SJCRH30 (cell line): Measurements from ENCODE around the gene SRPRB. TPM values are rescaled to one million over a fixed set of nuclear protein-coding genes. Genes with fewer than 3 reads are reported as not detected.

ENCODE experiments used
- DNase-seq, 2 experiments: peaks; one replicate each; pipeline ENCODE4 v3.0.0-alpha.2; 2015 to 2020
- H3K27ac ChIP-seq: fragments of 250-450 bp; sonication (Bioruptor Pico); 2 replicates; pipeline ENCODE4 v1.5.1; 2020; ENCODE audit warnings: mild to moderate bottlenecking, moderate library complexity
- H3K27me3 ChIP-seq: fragments of 250-450 bp; sonication (Bioruptor Pico); 2 replicates; pipeline ENCODE4 v1.5.1; 2020; ENCODE audit warnings: mild to moderate bottlenecking, moderate library complexity
- H3K36me3 ChIP-seq: fragments of 250-450 bp; sonication (Bioruptor Pico); 2 replicates; pipeline ENCODE4 v1.5.1; 2020; ENCODE audit warnings: mild to moderate bottlenecking, moderate library complexity
- H3K4me1 ChIP-seq: fragments of 250-450 bp; sonication (Bioruptor Pico); 2 replicates; pipeline ENCODE4 v1.5.1; 2020; ENCODE audit warnings: mild to moderate bottlenecking, moderate library complexity
- H3K4me3 ChIP-seq: fragments of 250-450 bp; sonication (Bioruptor Pico); 2 replicates; pipeline ENCODE4 v1.5.1; 2020; ENCODE audit warnings: mild to moderate bottlenecking, moderate library complexity
- H3K9me3 ChIP-seq: fragments of 250-450 bp; sonication (Bioruptor Pico); replicated peaks from 2 replicates; pipeline ENCODE4 v1.5.1; 2020; ENCODE audit warnings: mild to moderate bottlenecking, moderate library complexity
- total RNA-seq: library from RNA; depleted of rRNA; stranded (reverse); fragments of >200 nt; shearing (Covaris generic); gene quantifications from 2 replicates; pipeline ENCODE4 v1.2.3, GENCODE V29; 2014; rRNA removed

The SRPRB gene, protein sequence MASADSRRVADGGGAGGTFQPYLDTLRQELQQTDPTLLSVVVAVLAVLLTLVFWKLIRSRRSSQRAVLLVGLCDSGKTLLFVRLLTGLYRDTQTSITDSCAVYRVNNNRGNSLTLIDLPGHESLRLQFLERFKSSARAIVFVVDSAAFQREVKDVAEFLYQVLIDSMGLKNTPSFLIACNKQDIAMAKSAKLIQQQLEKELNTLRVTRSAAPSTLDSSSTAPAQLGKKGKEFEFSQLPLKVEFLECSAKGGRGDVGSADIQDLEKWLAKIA
- 36.0 and 46.3 TPM in 2 replicates for total RNA-seq

DNA sequence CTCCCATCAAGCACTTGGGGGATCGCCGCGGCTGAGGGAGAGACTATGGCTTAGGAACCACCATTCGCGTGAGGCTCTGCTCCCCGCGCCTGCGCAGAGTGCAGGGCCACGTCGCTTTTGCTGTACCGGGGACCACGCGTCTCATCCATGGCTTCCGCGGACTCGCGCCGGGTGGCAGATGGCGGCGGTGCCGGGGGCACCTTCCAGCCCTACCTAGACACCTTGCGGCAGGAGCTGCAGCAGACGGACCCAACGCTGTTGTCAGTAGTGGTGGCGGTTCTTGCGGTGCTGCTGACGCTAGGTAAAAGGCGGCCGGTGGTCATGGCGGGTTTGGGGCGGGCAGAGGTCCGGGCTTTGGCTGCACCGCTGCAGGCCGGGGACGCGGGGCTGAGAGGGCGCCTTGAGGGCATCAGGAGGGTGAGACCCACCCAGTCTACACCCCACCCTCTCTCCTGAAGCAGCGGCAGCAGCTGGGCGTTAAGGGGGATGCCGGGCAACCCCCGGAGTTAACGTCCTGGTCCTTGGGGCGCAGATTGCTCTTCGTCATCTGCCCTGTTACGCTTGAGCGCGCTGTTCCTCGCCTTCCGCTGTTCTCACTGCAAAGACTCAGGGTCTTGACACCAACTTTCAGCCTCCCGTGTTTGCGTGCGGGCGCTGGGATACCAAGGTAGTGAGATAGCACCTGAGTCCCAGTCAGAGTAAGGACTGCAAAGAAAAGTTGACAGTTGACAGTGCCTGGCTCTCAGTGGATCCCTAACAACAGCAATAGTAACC is at the start of gene SRPRB:
Gene SRPRB, plus strand, starts transcription at position 114 of the 774 bp plus-strand sequence. Its CDS starts 34 bp downstream, at position 148.
- H3K36me3 ChIP-seq, result peaks cover 22% of the 10 kb centered on the region
- H3K4me1 ChIP-seq, result no peaks in the 10 kb centered on the region
- DNase-seq, result peak; percentile 94 to 96
- no peaks in the 10 kb centered on the region for H3K27me3 ChIP-seq
- peak within 1 kb of the TSS; percentile 41 for H3K27ac ChIP-seq
- no peaks in the 10 kb centered on the region for H3K9me3 ChIP-seq
- peak within 1 kb of the TSS; percentile 92 for H3K4me3 ChIP-seq

DNA sequence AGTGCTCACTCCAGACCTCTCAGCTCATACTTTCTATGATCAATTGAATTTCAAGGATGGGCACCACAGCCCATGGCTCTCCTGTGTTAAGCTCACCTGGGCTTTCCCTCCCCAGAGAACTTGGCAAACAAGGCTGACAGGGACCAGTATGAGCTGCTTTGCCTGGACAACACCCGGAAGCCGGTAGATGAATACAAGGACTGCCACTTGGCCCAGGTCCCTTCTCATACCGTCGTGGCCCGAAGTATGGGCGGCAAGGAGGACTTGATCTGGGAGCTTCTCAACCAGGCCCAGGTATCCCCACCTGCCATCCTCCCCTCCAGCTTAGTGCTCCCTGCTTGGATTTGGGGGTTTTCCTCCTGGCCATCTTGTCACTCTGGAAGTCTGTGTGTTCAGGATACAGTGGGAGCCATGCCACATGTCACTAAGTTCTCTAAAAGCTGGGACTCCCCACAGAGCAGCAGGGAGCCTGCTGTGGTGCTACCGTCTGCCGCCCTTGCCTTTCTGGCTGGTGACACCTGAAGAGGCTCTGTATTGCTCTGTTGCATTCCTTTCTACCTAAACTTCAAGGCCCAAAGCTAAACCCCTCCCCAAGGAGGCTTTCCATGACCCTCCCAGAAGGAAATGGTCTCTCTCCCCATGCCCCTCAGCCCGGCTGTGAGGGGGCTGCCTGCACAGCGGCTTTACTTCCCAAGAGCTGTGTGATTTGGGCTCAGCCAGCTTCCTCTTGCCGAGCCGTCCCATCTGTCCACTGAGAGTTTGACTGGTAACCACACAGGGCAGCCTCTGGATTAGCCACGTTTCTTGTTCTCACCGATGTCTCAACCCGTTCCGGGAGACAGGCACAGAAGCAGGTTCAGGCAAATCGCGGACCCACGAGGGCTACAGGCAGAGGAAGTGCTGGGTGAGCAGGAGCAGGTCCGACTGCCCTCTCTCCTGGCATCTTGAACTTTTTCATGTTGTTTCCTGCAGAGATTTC is 48.6 kb upstream of the SRPRB start:
- Histone ChIP-seq H3K4me1 (no peaks in the 10 kb centered on the region), H3K27ac (no peak overlapping the region), H3K9me3 (no peaks in the 10 kb centered on the region), H3K4me3 (no peak overlapping the region), H3K36me3 (no peaks in the 10 kb centered on the region), H3K27me3 (0 out of 2 replicates have a peak, but pooled peaks cover 3% of the 10 kb centered on the region)
- DNase-seq, result no peak

DNA sequence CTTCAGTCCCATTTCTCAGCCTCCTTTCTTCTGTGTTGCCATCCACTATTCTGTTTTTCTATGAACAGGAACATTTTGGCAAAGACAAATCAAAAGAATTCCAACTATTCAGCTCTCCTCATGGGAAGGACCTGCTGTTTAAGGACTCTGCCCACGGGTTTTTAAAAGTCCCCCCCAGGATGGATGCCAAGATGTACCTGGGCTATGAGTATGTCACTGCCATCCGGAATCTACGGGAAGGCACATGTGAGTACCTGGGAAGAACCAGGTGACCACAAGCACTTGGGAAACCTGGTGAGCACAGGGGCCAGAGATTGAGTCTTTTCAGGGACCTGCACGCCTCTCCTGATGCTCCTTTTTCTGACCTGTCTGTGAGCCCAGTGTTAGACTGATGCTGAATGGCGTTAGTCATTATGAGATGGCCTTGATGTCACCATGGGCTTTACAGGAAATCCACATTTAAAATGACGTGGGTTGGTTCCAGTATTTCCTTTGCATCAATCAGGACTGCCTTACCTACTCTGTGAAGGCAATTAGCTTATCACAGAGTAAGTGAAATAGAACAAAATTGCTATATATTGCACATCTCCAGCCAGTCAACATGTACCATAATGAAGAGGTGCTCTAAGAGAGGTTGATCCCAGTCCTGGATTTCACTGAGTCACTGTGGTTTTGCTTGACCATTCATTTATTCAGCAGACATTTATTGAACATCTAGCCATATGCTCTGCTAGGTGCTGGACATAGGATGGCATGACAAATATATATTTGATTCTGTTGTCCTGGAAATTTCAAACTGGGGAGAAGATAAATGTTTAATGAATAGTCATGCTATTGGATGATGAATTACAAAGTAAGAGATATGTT is 47.7 kb upstream of the SRPRB start:
- H3K27ac ChIP-seq, result no peak overlapping the region
- H3K36me3 ChIP-seq, result no peaks in the 10 kb centered on the region
- H3K4me3 ChIP-seq, result no peak overlapping the region
- 0 out of 2 replicates have a peak, but pooled peaks cover 3% of the 10 kb centered on the region for H3K27me3 ChIP-seq
- no peak for DNase-seq
- no peaks in the 10 kb centered on the region for H3K4me1 ChIP-seq
- H3K9me3 ChIP-seq, result no peaks in the 10 kb centered on the region

DNA sequence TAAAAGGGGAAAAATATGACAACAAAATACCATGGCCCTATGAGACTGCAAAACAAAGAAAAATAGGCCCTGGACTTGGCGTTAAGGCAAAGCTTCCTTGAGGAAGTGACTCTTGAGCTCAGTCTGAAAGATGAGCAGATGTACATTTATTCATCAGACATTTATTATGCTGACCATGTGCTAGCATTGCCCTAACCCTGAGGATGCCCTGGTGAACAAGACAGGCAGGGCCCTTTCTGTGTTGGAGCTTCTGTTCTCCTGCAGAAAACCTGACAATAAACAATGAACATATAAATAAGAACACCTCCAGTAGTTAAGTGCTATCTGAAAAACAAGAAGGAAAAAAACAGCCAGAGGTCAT is 47.1 kb upstream of the SRPRB start:
- no peak overlapping the region for H3K4me3 ChIP-seq
- no peak for DNase-seq
- peaks cover under 1% of the 10 kb centered on the region; the same call in 1 of the 2 replicates for H3K4me1 ChIP-seq
- 0 out of 2 replicates have a peak, but pooled peaks cover 3% of the 10 kb centered on the region for H3K27me3 ChIP-seq
- H3K9me3 ChIP-seq, result no peaks in the 10 kb centered on the region
- H3K36me3 ChIP-seq, result no peaks in the 10 kb centered on the region
- no peak overlapping the region for H3K27ac ChIP-seq

DNA sequence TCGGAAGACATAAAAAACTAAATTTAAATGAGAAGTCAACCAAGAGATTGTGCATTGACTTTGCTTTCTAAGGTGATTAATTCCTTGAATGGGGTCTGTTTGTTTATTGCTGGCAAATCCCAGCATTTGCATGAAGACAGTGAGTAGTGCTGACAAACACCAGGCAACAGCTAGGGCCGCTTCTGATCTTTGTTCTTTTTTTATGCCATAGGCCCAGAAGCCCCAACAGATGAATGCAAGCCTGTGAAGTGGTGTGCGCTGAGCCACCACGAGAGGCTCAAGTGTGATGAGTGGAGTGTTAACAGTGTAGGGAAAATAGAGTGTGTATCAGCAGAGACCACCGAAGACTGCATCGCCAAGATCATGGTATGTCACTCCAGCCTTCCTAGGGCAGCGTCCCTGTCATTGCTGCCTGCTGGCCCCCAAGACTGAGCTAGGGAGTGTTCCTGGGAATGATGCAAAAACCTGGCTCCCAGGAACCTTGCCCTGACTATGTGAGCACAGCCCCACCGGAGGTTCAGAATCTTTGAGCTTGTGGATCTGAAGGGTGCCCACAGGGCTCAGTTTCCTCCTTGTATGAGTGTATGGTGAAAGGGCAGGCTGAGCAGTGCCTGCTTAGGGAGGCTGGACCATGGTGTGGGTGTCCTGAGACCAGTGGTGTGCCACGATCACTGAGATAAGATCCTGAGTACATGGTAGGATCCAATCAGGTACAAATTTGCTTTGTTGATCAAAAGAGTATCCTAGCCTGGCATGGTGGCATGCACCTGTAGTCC is 46.5 kb upstream of the SRPRB start:
- Histone ChIP-seq H3K4me1 (peaks cover 7% of the 10 kb centered on the region), H3K9me3 (no peaks in the 10 kb centered on the region), H3K4me3 (no peak overlapping the region), H3K27ac (no peak overlapping the region), H3K27me3 (0 out of 2 replicates have a peak, but pooled peaks cover 3% of the 10 kb centered on the region), H3K36me3 (no peaks in the 10 kb centered on the region)
- no peak for DNase-seq

DNA sequence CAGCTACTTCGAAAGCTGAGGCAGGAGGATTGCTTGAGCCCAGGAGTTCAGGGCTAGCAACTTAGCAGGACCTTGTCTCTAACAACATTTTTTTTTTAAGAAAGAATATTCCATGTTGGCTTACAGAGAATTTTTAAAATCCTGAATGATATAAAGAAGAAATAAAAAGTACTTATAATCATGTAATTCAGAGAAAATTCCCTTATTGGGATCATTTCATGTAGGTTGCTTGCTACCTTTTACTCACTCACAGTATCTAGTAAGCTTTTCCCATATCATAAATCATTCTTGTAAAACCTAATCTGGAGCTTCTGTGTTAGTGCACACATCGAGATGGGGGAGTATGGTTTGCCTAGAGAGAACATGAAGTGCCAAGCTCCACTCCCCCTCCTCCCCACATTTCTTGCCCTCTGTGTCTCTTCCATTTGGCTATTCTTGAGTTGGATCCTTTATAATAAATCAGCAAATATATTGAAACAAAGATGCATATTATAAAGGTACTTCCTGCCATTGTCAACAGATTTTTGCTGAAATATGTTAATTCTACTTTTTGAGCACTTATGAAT is 45.8 kb upstream of the SRPRB start:
- Histone ChIP-seq H3K4me3 (no peak overlapping the region), H3K27me3 (0 out of 2 replicates have a peak, but pooled peaks cover 3% of the 10 kb centered on the region), H3K4me1 (peaks cover 14% of the 10 kb centered on the region), H3K9me3 (no peaks in the 10 kb centered on the region), H3K36me3 (no peaks in the 10 kb centered on the region), H3K27ac (no peak overlapping the region)
- no peak for DNase-seq

DNA sequence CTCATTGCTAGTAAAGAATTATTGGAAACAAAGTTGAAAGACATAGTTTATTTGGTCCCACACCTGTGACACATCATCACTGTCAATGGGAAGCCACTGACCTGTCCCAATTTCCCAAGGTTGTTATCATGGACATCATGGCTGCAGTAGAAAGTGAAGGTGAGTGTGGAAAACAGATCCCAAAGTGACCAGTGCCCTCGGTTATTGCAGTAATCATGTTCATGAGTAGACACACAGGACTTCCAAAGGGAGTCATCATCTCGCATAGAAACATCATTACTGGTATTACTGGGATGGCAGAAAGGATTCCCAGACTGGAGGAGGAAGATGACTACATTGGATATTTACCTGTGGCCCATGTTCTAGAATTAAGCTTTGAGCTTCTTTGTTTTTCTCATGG is 44.7 kb upstream of the SRPRB start:
- Histone ChIP-seq H3K27me3 (0 out of 2 replicates have a peak, but pooled peaks cover 3% of the 10 kb centered on the region), H3K36me3 (no peaks in the 10 kb centered on the region)

DNA sequence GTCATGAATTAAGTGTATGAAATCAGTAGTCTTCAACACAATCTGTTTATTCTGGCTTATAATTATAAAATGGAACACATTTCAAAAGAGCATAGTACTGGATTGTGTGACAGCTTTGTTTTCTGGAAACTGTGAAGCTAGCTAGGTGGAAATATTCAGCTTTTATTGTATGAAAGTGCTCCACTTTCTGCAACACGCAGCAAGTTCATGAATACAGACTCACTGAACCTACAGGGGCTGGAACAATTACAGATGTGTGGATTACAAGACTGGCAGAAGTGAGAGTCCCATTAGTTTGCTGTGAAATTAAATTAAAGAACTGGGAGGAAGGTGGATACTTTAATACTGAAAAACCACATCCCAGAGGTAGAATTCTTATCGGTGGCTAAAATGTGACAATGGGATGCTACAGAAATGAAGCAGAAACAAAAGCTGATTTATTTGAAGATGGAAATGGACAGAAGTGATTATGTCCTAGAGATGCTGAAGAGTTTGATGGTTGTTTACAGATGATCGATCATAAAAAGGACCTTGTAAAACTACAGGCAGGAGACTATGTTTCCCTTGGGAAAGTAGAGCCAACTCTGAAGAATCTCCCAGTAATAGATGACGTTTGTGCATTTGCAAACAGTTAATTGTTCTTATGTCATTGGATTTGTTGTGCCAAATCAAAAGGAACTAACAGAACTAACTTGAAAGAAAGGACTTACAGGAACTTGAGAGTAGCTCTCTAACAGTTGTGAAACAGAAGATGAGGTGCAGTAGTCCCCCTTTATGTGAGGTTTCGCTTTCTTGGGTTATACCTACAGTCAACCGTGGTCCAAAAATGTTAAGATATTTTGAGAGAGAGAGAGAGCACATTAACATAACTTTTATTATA is 43.8 kb upstream of the SRPRB start:
- 0 out of 2 replicates have a peak, but pooled peaks cover 3% of the 10 kb centered on the region for H3K27me3 ChIP-seq
- H3K36me3 ChIP-seq, result no peaks in the 10 kb centered on the region
- H3K27ac ChIP-seq, result no peak overlapping the region
- no peaks in the 10 kb centered on the region for H3K9me3 ChIP-seq
- no peak for DNase-seq
- no peak overlapping the region for H3K4me3 ChIP-seq
- H3K4me1 ChIP-seq, result peaks cover 14% of the 10 kb centered on the region

More for the DNA sequence above, 44.7 kb upstream of the SRPRB start:
- Histone ChIP-seq H3K4me3 (no peak overlapping the region), H3K9me3 (no peaks in the 10 kb centered on the region), H3K4me1 (peaks cover 14% of the 10 kb centered on the region), H3K27ac (no peak overlapping the region)
- DNase-seq, result no peak

DNA sequence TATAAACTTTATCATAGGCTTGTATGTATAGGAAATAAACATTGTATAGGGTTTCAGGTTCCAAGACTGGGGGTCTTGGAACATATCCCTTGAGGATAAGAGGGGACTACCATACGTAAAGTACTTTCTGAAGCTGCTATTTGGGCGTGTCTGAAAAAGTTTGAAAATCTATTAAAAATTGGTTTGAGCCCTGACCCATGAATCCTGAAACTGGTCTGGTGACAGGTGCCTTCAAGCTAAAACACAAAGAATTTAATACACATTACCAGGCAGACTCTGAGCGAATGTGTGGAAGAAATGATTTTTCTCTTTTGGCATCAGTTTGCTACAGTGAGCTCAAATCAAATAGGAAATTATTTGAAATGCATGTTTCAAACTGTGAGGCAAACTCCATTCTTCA is 43.1 kb upstream of the SRPRB start:
- Histone ChIP-seq H3K9me3 (no peaks in the 10 kb centered on the region), H3K27me3 (no peaks in the 10 kb centered on the region), H3K27ac (no peak overlapping the region), H3K4me1 (peaks cover 19% of the 10 kb centered on the region), H3K4me3 (no peak overlapping the region), H3K36me3 (no peaks in the 10 kb centered on the region)
- DNase-seq, result no peak

DNA sequence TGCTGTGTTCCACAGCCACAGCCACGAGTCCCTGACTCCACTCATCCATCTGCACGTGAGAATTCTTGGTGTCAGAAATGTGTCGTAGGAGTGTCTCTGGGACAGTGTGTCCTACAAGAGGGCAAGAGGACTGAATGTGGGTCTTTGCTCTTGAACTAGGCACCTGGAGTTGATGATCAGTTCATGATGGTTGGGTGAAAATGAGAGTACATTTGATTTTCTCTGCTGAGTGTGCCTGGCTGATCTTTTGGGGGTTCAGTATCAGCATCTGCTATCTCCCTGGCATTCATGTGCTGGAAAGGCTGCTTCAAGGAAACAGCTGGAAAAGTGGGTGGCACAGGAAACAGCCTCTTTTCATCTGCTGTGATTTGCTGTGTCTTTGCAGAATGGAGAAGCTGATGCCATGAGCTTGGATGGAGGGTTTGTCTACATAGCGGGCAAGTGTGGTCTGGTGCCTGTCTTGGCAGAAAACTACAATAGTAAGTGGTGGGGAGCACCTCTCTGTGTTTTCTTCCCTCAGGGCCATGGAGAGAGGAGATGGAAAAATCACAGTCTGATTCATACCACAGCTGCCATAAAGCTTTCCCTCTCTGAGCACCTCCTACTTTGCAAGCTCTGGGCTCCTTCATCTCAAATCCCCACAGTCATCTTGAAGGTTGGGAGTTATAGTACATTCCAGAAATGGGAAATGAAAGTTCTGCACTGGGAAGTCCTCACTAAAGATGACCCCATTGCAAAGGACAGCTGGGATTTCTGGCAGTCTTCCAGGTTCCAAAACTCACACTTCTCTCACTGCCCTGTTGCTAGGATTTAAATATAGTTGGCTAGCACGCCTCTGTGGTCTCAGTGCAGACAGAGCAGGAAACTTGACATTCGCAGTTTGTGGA is 41.6 kb upstream of the SRPRB start:
- H3K4me1 ChIP-seq, result peaks cover 22% of the 10 kb centered on the region
- H3K9me3 ChIP-seq, result no peaks in the 10 kb centered on the region
- no peak overlapping the region for H3K27ac ChIP-seq
- no peaks in the 10 kb centered on the region for H3K27me3 ChIP-seq
- no peak overlapping the region for H3K4me3 ChIP-seq
- peak; percentile 72 to 85 for DNase-seq
- H3K36me3 ChIP-seq, result no peaks in the 10 kb centered on the region

DNA sequence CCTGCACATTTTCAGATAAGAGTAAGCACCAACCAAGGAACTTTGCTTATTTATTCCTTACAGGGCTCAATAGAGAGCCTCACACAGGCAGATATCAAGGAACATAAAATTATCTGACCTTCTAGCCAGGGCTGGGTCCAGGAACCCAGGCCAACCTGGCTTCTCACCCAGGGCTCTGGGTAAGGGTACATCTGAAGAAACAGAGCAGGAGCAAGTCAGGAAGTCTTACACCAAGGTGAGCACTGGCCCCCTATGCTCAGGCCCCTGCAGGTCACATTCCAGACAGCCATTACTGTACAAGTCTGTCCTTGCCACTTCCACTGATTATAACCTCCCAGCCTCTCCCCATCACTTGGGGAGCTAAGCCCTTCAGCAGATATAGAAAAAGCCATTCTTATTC is 40.4 kb upstream of the SRPRB start:
- H3K27ac ChIP-seq, result no peak overlapping the region
- no peak for DNase-seq

More for the DNA sequence above, 40.4 kb upstream of the SRPRB start:
- no peak overlapping the region for H3K4me3 ChIP-seq
- no peaks in the 10 kb centered on the region for H3K9me3 ChIP-seq
- H3K36me3 ChIP-seq, result no peaks in the 10 kb centered on the region
- H3K27me3 ChIP-seq, result no peaks in the 10 kb centered on the region
- H3K4me1 ChIP-seq, result peaks cover 22% of the 10 kb centered on the region
